ENCODE results near the gene DNAJC5.
A peak's percentile ranks its signal among the peaks of the same experiment; 100 is the strongest.

The DNAJC5 gene

GRCh38 chr20:63952769-63953168, 57.8 kb downstream of the DNAJC5 start:
- TF ChIP-seq, protein P1, sequence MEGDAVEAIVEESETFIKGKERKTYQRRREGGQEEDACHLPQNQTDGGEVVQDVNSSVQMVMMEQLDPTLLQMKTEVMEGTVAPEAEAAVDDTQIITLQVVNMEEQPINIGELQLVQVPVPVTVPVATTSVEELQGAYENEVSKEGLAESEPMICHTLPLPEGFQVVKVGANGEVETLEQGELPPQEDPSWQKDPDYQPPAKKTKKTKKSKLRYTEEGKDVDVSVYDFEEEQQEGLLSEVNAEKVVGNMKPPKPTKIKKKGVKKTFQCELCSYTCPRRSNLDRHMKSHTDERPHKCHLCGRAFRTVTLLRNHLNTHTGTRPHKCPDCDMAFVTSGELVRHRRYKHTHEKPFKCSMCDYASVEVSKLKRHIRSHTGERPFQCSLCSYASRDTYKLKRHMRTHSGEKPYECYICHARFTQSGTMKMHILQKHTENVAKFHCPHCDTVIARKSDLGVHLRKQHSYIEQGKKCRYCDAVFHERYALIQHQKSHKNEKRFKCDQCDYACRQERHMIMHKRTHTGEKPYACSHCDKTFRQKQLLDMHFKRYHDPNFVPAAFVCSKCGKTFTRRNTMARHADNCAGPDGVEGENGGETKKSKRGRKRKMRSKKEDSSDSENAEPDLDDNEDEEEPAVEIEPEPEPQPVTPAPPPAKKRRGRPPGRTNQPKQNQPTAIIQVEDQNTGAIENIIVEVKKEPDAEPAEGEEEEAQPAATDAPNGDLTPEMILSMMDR (IDR thresholded peaks at IDR 0.05), result no peak

- TF ChIP-seq, protein P1 (IDR thresholded peaks at IDR 0.05), result no peak
Observed at GRCh38 chr20:63953764-63954429, 59.0 kb downstream of the DNAJC5 start.

GRCh38 chr20:63955281-63955826, 60.4 kb downstream of the DNAJC5 start:
- TF ChIP-seq, protein P1 (IDR thresholded peaks at IDR 0.05), result peak; percentile 54

GRCh38 chr20:63955827-63956663, 61.1 kb downstream of the DNAJC5 start, which contains the start of gene UCKL1:
Gene UCKL1 (minus strand): TSS chr20:63956416. CDS start chr20:63956372, 44 bp downstream.
- TF ChIP-seq, protein P1 (IDR thresholded peaks at IDR 0.05), result no peak; the same call in 1 of the 2 replicates

DNA sequence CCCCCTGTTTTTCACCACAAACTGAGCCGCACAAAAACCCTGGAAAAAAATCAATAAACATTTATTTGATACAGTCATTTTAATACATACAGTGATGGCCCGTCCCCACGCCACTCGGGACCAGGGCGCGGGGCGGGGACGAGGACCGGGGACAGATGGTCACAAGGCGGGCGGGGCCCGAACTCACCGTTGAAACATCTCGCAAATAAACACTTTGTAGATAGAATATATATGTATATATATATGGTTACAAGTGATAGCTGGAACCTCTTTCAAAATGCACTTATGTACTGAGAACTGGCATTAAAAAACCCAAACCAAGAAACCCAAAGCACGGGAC, 61.7 kb downstream of the DNAJC5 start:
- TF ChIP-seq, protein P1 (IDR thresholded peaks at IDR 0.05), result no peak

- TF ChIP-seq, protein P1 (IDR thresholded peaks at IDR 0.05), result no peak
Observed at GRCh38 chr20:63957004-63957689, 62.2 kb downstream of the DNAJC5 start.

DNA sequence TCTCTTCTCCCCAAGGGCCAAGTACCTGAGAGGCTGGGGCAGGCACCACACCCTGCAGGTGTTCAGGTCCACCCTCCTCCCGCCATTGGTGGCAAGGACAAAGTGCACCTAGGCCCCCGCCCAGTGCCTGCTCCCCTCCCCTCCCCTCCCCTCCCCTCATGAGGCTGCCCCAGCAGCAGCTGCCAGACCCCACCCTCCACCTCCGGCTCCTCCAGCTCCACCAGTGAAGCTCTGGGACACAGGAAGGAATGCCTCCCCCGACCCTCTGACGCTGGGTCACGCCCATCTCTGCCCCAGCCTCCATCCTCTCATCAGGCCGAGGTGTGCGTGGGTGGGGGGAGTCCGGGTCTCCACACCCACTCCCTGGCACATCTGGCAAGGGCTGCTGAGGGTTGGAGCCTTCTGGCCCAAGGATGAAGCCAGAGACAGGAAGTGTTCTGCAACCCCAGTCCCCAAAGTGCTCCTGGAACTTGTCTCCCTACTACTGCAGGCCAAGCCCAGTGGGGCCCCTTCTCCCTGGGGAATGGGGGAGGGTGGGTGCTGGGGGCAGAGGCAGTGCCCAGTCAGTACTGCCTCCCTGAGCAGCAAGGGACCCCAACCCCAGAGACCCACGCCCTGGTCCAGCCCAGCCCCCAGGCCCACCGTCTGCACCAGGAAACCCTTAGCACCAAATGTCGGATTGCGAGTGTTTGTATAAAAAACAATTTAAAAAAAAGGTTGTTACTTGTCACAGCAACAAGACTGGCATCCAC, 62.9 kb downstream of the DNAJC5 start:
- TF ChIP-seq, protein P1 (IDR thresholded peaks at IDR 0.05), result no peak

All from LNCAP (cell line).